ENCODE results near the gene ZBTB11. TPM values are rescaled to one million over a fixed set of nuclear protein-coding genes. Genes with fewer than 3 reads are reported as not detected.

The ZBTB11 gene
- total and polyA plus RNA-seq, 2 of the 13 experiments (the other 11 are each of a cell fraction or from before 2014, with no cell fraction given) = 5.9 to 18.1 TPM

- TF ChIP-seq HNF1A (IDR thresholded peaks at IDR 0.05; ENCODE audit: low read depth) (no peak), HNF1A (CRISPR knock-in tag; IDR thresholded peaks at IDR 0.05; ENCODE audit: borderline replicate concordance) (no peak), RCOR2 (CRISPR knock-in tag; IDR thresholded peaks at IDR 0.05) (no peak), TMF1 (CRISPR knock-in tag; IDR thresholded peaks at IDR 0.05; ENCODE audit: low read depth) (peak; percentile 33; the same call in 1 of the 2 replicates), FOXA1 (IDR thresholded peaks at IDR 0.05) (no peak), FOXA1 (CRISPR knock-in tag; IDR thresholded peaks at IDR 0.05) (no peak), HMGXB4 (CRISPR knock-in tag; IDR thresholded peaks at IDR 0.05; ENCODE audit: borderline replicate concordance in 1 of 2, low read depth in 1 of 2) (peak in 1 of 2 experiments; percentile 84; a peak in 3 of 4 replicates), DBP (CRISPR knock-in tag; IDR thresholded peaks at IDR 0.05; ENCODE audit: not compliant biosample characterization) (no peak), ZBTB10 (CRISPR knock-in tag; IDR thresholded peaks at IDR 0.05; ENCODE audit: borderline replicate concordance) (no peak), HMGXB3 (CRISPR knock-in tag; IDR thresholded peaks at IDR 0.05; ENCODE audit: borderline replicate concordance) (peak; percentile 97), THRA (CRISPR knock-in tag; IDR thresholded peaks at IDR 0.05; ENCODE audit: borderline replicate concordance) (no peak)
Observed at GRCh38 chr3:101724329-101725193, 47.6 kb upstream of the ZBTB11 start, which contains the start of gene CEP97 (continued).

All from HepG2 (cell line).